HCEC 1CT (cell line): ENCODE results near the gene GRB10.
A peak's percentile ranks its signal among the peaks of the same experiment; 100 is the strongest.
"Not testable (repeated sequence)": the region's sequence is repeated elsewhere in the genome, so short reads cannot be mapped to it uniquely, and the experiment has no call there.

Experiments used
- DNase-seq: peaks from one replicate; pipeline ENCODE4 v3.0.0-alpha.2; 2017

The GRB10 gene

GRCh38 chr7:50564640-50565558 lies 217.8 kb downstream of the GRB10 start, which contains the start of gene DDC:
TSS of gene DDC (minus strand) at chr7:50565405. CDS start at chr7:50544085, 21,320 bp downstream.
- DNase-seq = no peak

GRCh38 chr7:50564171-50564570 lies 218.5 kb downstream of the GRB10 start:
- no peak for DNase-seq

GRCh38 chr7:50562136-50562535 lies 220.6 kb downstream of the GRB10 start:
- no peak for DNase-seq

- no peak for DNase-seq
These were observed 221.8 kb downstream of the GRB10 start for GRCh38 chr7:50560865-50561351.

- no peak for DNase-seq
These were observed 222.8 kb downstream of the GRB10 start for GRCh38 chr7:50559881-50560280.

GRCh38 chr7:50558294-50559053 lies 224.2 kb downstream of the GRB10 start:
- no peak for DNase-seq

GRCh38 chr7:50557099-50557498 lies 225.6 kb downstream of the GRB10 start:
- peak; percentile 18 for DNase-seq

GRCh38 chr7:50556247-50556991 lies 226.3 kb downstream of the GRB10 start:
- DNase-seq = peak; percentile 51

- DNase-seq = no peak
These were observed 227.0 kb downstream of the GRB10 start for GRCh38 chr7:50555594-50556140.

- DNase-seq = no peak
These were observed 228.0 kb downstream of the GRB10 start for GRCh38 chr7:50554431-50555322.

- no peak for DNase-seq
These were observed 228.7 kb downstream of the GRB10 start for GRCh38 chr7:50553973-50554372.

GRCh38 chr7:50552921-50553320 lies 229.8 kb downstream of the GRB10 start:
- peak; percentile 30 for DNase-seq

GRCh38 chr7:50552139-50552538 lies 230.6 kb downstream of the GRB10 start:
- no peak for DNase-seq

GRCh38 chr7:50545613-50546012 lies 237.1 kb downstream of the GRB10 start:
- not testable (repeated sequence) for DNase-seq

- no peak for DNase-seq
These were observed 237.7 kb downstream of the GRB10 start for GRCh38 chr7:50544992-50545391.

- DNase-seq = no peak
These were observed 238.8 kb downstream of the GRB10 start for GRCh38 chr7:50543776-50544442.

- DNase-seq = no peak
These were observed 240.6 kb downstream of the GRB10 start for GRCh38 chr7:50542132-50542531.

- DNase-seq = no peak
These were observed 241.7 kb downstream of the GRB10 start for GRCh38 chr7:50540785-50541579.
